Measurements from ENCODE around the gene MPP3. TPM values are rescaled to one million over a fixed set of nuclear protein-coding genes. Genes with fewer than 3 reads are reported as not detected.

The MPP3 gene, protein sequence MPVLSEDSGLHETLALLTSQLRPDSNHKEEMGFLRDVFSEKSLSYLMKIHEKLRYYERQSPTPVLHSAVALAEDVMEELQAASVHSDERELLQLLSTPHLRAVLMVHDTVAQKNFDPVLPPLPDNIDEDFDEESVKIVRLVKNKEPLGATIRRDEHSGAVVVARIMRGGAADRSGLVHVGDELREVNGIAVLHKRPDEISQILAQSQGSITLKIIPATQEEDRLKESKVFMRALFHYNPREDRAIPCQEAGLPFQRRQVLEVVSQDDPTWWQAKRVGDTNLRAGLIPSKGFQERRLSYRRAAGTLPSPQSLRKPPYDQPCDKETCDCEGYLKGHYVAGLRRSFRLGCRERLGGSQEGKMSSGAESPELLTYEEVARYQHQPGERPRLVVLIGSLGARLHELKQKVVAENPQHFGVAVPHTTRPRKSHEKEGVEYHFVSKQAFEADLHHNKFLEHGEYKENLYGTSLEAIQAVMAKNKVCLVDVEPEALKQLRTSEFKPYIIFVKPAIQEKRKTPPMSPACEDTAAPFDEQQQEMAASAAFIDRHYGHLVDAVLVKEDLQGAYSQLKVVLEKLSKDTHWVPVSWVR
- total RNA-seq (2021) (9.2 to 11.3 TPM (median 10.3 TPM) in 3 replicates), Bru-seq, nascent RNA (percentile 58 among the genes with signal in this experiment)
- long read RNA-seq, experiment 1, transcript MPP3-208 (19 exons, 2,186 nt) = major isoform, 6 of 24 reads
- long read RNA-seq, experiment 1, partial matches to known transcripts = 7 of 24 reads
- long read RNA-seq, experiment 1, other reads (novel, unspliced or antisense) = 11 of 24 reads
- long read RNA-seq, experiment 2, partial matches to known transcripts = 1 of 2 reads
- long read RNA-seq, experiment 2, other reads (novel, unspliced or antisense) = 1 of 2 reads
- long read RNA-seq, experiment 3, partial matches to known transcripts = 2 of 2 reads
- long read RNA-seq, experiment 3, other reads (novel, unspliced or antisense) = 0 of 2 reads

DNA sequence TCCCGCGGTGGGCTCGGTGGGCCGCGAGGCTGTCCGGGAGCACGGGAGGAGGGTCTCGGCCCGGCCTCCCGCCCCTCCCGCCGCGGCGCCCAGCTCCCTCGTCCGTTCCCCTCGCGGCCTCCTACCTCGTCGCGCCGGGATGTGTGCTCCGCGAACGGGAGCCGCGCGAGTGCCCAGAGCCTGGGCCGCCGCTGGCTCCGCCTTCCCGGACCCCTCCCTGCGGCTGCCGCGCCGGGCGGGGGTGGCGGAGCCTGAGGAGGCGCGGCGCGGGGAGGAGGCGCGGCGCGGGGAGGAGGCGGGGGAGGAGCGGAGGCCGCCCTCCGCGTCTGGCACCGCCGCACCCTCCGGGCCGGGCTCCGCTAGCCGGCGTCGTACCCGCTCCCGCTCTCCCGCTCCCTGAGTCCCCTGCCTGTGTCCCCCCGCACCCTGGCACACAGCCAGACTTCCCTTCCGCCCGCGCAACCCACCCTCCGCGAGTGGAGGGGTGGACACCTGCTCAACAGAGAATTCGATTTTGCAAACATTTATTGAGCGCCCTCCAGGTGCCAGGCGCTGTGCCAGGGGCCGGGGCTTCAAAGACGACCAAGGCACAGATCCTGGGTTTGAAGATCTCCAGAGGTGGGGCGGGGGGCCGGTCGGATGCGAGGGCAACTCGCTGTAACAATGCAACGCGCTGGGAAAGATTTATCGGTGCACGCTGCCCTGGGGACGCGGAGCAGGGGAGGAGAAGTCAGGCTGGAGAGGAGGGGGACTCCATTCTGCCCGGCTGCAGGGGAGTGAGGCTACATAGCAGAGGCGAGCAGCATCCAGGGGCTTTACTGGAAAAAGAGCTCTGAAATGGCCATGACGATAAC, at the start of gene MPP3:
TSS of gene MPP3 (minus strand) at position 171 of the 854 bp plus-strand sequence. CDS start 1,240 bp downstream, outside the sequence.
- peaks cover 10% of the 10 kb centered on the region for H3K9me3 Mint-ChIP-seq
- peaks cover 17% of the 10 kb centered on the region for H3K36me3 Mint-ChIP-seq
- H3K27ac Mint-ChIP-seq = no peak within 1 kb of the TSS; the same call in 1 of the 2 replicates
- peaks cover 36% of the 10 kb centered on the region for H3K27me3 Mint-ChIP-seq (ENCODE audit: low read depth)
- POLR2A ChIA-PET = no interaction called here
- DNase-seq (ENCODE audit: low spot score) (peak; percentile 53), ATAC-seq (peak; percentile 82)
- CTCF ChIA-PET = interaction anchor here (7.8 kb wide), 1 partner anchor 13 kb away, joined by 45 read pairs; the partner anchor contains the start of gene CD300LG
- peaks cover 26% of the 10 kb centered on the region for H3K4me1 Mint-ChIP-seq
- H3K4me3 Mint-ChIP-seq = peak within 1 kb of the TSS; percentile 86
- TF ChIP-seq, protein P1, sequence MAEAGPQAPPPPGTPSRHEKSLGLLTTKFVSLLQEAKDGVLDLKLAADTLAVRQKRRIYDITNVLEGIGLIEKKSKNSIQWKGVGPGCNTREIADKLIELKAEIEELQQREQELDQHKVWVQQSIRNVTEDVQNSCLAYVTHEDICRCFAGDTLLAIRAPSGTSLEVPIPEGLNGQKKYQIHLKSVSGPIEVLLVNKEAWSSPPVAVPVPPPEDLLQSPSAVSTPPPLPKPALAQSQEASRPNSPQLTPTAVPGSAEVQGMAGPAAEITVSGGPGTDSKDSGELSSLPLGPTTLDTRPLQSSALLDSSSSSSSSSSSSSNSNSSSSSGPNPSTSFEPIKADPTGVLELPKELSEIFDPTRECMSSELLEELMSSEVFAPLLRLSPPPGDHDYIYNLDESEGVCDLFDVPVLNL (CRISPR knock-in tag; IDR thresholded peaks at IDR 0.05; ENCODE audit: borderline replicate concordance, low read depth) = peak; percentile 42; the same call in 1 of the 2 replicates
- TF ChIP-seq, protein P2, sequence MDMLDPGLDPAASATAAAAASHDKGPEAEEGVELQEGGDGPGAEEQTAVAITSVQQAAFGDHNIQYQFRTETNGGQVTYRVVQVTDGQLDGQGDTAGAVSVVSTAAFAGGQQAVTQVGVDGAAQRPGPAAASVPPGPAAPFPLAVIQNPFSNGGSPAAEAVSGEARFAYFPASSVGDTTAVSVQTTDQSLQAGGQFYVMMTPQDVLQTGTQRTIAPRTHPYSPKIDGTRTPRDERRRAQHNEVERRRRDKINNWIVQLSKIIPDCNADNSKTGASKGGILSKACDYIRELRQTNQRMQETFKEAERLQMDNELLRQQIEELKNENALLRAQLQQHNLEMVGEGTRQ (CRISPR knock-in tag; IDR thresholded peaks at IDR 0.05) = no peak
- TF ChIP-seq CREM (CRISPR knock-in tag; IDR thresholded peaks at IDR 0.05) (0 out of 2 replicates have a peak, but pooled peaks have one; percentile 19), SP1 (CRISPR knock-in tag; conservative IDR thresholded peaks at IDR 0.05) (peak; percentile 68), OVOL2 (CRISPR knock-in tag; IDR thresholded peaks at IDR 0.05; ENCODE audit: borderline replicate concordance) (no peak), MYBL2 (CRISPR knock-in tag; IDR thresholded peaks at IDR 0.05) (no peak), ZNF263 (CRISPR knock-in tag; IDR thresholded peaks at IDR 0.05; ENCODE audit: low read depth) (peak; percentile 77), ZNF232 (CRISPR knock-in tag; IDR thresholded peaks at IDR 0.05) (peak; percentile 42; the same call in 1 of the 2 replicates), TEAD1 (CRISPR knock-in tag; IDR thresholded peaks at IDR 0.05) (0 out of 2 replicates have a peak, but pooled peaks have one; percentile 42)
- TF ChIP-seq, protein P3, sequence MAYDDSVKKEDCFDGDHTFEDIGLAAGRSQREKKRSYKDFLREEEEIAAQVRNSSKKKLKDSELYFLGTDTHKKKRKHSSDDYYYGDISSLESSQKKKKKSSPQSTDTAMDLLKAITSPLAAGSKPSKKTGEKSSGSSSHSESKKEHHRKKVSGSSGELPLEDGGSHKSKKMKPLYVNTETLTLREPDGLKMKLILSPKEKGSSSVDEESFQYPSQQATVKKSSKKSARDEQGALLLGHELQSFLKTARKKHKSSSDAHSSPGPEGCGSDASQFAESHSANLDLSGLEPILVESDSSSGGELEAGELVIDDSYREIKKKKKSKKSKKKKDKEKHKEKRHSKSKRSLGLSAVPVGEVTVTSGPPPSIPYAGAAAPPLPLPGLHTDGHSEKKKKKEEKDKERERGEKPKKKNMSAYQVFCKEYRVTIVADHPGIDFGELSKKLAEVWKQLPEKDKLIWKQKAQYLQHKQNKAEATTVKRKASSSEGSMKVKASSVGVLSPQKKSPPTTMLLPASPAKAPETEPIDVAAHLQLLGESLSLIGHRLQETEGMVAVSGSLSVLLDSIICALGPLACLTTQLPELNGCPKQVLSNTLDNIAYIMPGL (CRISPR knock-in tag; IDR thresholded peaks at IDR 0.05) = peak; percentile 32; the same call in 1 of the 2 replicates
- TF ChIP-seq, protein P4, sequence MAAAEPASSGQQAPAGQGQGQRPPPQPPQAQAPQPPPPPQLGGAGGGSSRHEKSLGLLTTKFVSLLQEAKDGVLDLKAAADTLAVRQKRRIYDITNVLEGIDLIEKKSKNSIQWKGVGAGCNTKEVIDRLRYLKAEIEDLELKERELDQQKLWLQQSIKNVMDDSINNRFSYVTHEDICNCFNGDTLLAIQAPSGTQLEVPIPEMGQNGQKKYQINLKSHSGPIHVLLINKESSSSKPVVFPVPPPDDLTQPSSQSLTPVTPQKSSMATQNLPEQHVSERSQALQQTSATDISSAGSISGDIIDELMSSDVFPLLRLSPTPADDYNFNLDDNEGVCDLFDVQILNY (CRISPR knock-in tag; IDR thresholded peaks at IDR 0.05) = peak; percentile 61; the same call in 1 of the 2 replicates

DNA sequence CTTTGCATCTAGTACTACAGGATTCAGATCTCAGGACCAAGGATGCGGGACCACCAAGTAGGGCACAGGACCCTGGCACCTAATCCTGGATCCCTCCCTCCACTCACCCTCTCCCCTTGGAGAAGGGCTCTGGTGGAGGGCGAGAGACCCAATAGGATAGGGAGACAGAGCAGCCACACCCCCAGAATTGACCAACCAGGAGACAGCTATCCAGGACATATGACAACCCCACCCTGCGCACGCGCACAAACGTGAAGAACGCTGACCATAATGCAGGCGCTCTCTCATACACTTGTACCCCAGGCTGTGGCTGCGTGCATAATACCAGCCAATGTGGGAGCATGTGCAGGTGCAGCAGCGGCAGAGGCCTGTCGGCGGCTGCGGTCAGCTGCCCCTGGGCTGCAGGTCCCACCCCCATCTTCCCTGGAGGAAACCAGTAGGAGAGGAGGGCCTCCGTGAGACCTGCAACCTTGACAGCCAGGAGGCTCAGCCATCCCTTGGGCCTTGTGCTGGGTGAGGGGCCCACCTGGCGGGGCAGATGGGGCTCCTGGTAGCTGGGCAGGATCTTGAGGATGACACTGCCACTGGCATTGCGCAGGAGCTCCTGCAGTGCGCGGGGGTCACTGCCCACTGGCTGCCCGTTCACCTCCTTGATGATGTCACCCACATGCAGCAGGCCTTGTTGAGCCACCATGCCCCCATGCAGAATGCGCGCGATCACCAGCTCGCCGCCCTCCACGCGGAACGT, 49.0 kb upstream of the MPP3 start:
- TF ChIP-seq HMGA2 (CRISPR knock-in tag; IDR thresholded peaks at IDR 0.05) = no peak
- no peak for TF ChIP-seq JAZF1 (CRISPR knock-in tag; IDR thresholded peaks at IDR 0.05)
- TF ChIP-seq JUN (CRISPR knock-in tag; IDR thresholded peaks at IDR 0.05) = no peak
- TF ChIP-seq TP53 (CRISPR knock-in tag; IDR thresholded peaks at IDR 0.05) = no peak
- TF ChIP-seq RORB (CRISPR knock-in tag; IDR thresholded peaks at IDR 0.05) = no peak
- TF ChIP-seq IRF2 (CRISPR knock-in tag; IDR thresholded peaks at IDR 0.05; ENCODE audit: borderline replicate concordance, low read depth) = no peak
- TF ChIP-seq, protein P5, sequence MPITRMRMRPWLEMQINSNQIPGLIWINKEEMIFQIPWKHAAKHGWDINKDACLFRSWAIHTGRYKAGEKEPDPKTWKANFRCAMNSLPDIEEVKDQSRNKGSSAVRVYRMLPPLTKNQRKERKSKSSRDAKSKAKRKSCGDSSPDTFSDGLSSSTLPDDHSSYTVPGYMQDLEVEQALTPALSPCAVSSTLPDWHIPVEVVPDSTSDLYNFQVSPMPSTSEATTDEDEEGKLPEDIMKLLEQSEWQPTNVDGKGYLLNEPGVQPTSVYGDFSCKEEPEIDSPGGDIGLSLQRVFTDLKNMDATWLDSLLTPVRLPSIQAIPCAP (CRISPR knock-in tag; IDR thresholded peaks at IDR 0.05) = no peak
- no peak for TF ChIP-seq ZNF219 (CRISPR knock-in tag; IDR thresholded peaks at IDR 0.05; ENCODE audit: borderline replicate concordance)
- Mint-ChIP-seq H3K27ac (no peak overlapping the region), H3K9me3 (no peaks in the 10 kb centered on the region)

More for the DNA sequence above, 49.0 kb upstream of the MPP3 start:
- CTCF ChIA-PET = interaction anchor here (1.4 to 5.4 kb wide), 7 partner anchors 12 to 62 kb away, joined by 4 to 49 read pairs (median 10); partner anchors contain the start of gene CD300LG
- POLR2A ChIA-PET = no interaction called here
- no peaks in the 10 kb centered on the region for H3K27me3 Mint-ChIP-seq (ENCODE audit: low read depth)
- no peak overlapping the region for H3K4me3 Mint-ChIP-seq
- peaks cover 20% of the 10 kb centered on the region for H3K4me1 Mint-ChIP-seq
- 0 out of 2 replicates have a peak, but pooled peaks cover 2% of the 10 kb centered on the region for H3K36me3 Mint-ChIP-seq
- DNase-seq (ENCODE audit: low spot score) (no peak), ATAC-seq (no peak)
